Measurements from ENCODE around the gene ADGRA1. TPM values are rescaled to one million over a fixed set of nuclear protein-coding genes. Genes with fewer than 3 reads are reported as not detected.
A peak's percentile ranks its signal among the peaks of the same experiment; 100 is the strongest.

The ADGRA1 gene
- total RNA-seq, 1 donor from 2014 or later: 0.99 TPM

DNA sequence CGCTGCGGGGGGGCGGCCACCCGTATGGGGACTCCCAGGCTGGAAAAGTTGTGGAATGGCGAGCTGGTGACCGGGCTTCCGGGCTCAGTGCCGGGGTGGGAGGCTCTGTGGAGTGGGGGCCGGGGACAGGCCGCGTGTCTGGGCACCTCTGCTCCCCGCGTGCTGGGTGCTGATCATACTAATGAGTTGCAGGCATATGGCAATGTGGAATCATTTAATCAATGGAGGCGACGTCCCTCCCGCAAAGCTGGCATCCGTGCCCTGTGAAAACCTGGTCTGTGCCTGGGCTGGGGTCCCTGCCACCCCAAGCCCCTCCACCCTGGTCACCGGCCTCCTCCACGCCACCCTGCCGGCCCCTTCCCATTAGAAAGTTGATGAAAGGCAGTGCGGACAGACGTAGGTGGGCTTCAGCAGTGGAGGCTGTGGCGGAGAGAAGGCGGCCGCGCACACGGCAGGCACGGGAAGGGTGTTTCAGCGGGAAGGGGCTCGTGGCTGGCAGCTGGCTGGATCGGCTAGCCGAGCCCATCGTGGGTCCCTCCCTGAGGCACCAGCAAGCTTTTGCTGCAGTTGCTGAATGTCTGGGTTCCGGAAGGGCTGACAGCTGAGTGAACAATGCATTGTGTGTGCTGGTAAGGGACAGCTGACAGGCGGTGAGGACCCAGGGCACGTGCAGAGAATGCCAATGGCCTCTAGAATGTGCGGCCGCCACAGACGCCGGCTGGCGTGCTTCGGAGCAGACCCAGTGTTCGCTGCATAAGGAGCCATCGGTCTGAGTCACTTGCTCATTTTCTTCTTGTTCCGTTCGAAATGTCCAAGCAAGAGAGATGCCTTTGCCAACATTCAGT is 1.5 kb downstream of the ADGRA1 start:
- Mint-ChIP-seq H3K9me3 (no peaks in the 10 kb centered on the region), H3K4me3 (peak overlapping the region; percentile 47), H3K27ac (no peak overlapping the region), H3K4me1 (ENCODE audit: unreplicated experiment) (no peaks in the 10 kb centered on the region), H3K27me3 (peaks cover 72% of the 10 kb centered on the region), H3K36me3 (no peaks in the 10 kb centered on the region)
- no peak for DNase-seq (ENCODE audit: extremely low spot score, unreplicated experiment)
- TF ChIP-seq, protein P1, sequence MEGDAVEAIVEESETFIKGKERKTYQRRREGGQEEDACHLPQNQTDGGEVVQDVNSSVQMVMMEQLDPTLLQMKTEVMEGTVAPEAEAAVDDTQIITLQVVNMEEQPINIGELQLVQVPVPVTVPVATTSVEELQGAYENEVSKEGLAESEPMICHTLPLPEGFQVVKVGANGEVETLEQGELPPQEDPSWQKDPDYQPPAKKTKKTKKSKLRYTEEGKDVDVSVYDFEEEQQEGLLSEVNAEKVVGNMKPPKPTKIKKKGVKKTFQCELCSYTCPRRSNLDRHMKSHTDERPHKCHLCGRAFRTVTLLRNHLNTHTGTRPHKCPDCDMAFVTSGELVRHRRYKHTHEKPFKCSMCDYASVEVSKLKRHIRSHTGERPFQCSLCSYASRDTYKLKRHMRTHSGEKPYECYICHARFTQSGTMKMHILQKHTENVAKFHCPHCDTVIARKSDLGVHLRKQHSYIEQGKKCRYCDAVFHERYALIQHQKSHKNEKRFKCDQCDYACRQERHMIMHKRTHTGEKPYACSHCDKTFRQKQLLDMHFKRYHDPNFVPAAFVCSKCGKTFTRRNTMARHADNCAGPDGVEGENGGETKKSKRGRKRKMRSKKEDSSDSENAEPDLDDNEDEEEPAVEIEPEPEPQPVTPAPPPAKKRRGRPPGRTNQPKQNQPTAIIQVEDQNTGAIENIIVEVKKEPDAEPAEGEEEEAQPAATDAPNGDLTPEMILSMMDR (conservative IDR thresholded peaks at IDR 0.05): no peak

DNA sequence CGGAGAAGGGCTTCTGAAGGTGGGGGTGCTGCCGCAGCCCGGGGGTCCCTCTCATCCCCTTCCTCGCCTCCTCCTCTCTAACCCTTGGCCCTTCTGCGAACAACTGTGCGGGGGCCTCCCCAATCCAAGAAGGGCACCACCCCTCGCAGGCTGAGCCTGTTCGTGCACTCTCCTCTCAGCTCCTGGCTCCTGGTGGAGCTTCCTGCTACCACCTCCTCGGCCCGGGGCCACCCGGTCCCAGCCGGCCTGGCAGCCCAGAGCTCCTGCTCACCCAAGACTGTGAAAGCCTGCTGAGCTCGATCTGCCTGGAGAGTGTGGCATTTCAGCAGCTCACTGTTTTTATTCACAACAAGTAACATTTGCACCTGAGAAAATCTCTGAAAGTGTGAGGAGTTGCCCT is 2.4 kb downstream of the ADGRA1 start:
- TF ChIP-seq, protein P1 (conservative IDR thresholded peaks at IDR 0.05): no peak
- no peaks in the 10 kb centered on the region for H3K36me3 Mint-ChIP-seq
- no peak overlapping the region for H3K4me3 Mint-ChIP-seq
- no peak for DNase-seq (ENCODE audit: extremely low spot score, unreplicated experiment)
- no peaks in the 10 kb centered on the region for H3K9me3 Mint-ChIP-seq
- H3K4me1 Mint-ChIP-seq (ENCODE audit: unreplicated experiment): no peaks in the 10 kb centered on the region
- no peak overlapping the region for H3K27ac Mint-ChIP-seq
- H3K27me3 Mint-ChIP-seq: peaks cover 68% of the 10 kb centered on the region

DNA sequence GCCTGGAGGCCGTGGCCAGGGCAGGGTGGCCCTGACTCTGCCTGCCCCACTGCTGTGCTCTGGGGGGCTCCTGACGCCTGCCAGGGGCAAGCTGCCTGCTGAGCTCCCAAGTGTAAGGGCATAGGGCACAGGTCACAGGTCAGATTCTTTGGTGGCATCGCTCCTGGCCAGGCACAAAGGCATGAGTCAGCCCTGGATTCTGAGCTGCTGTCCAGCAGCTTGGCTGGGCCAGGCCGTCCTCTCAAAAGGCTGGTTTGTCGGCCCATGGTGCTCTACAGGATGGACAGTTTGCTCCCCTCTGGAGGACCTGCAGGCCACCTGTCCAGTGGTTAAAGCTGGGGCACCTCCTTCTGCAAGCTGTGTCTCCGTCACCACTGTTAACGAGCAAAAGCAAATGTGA is 2.9 kb downstream of the ADGRA1 start:
- Mint-ChIP-seq H3K27ac (no peak overlapping the region), H3K9me3 (no peaks in the 10 kb centered on the region), H3K27me3 (peaks cover 67% of the 10 kb centered on the region), H3K4me1 (ENCODE audit: unreplicated experiment) (no peaks in the 10 kb centered on the region), H3K36me3 (no peaks in the 10 kb centered on the region), H3K4me3 (no peak overlapping the region)
- TF ChIP-seq, protein P1 (conservative IDR thresholded peaks at IDR 0.05): no peak
- no peak for DNase-seq (ENCODE audit: extremely low spot score, unreplicated experiment)

DNA sequence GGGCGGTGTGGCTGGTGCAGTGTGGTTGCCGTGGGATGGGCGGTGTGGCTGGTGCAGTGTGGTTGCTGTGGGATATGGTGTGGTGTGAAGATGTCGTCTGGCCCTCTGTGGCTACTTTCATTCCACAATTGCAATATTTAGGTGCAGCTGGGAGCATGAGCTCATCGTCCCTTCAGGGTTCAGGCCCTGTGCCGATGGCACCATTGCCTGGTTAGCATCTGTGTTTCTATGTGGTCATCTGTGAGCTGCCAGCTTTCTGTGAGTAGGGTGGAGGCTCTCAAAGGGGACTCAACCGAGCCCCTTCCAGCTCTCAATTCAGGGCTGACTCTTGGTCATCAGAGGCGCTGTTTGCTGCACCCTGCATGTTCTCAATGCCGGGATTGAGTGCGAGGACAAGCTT is 3.6 kb downstream of the ADGRA1 start:
- Mint-ChIP-seq H3K4me3 (peak overlapping the region; percentile 19), H3K4me1 (ENCODE audit: unreplicated experiment) (no peaks in the 10 kb centered on the region), H3K9me3 (no peaks in the 10 kb centered on the region), H3K27ac (no peak overlapping the region), H3K36me3 (no peaks in the 10 kb centered on the region), H3K27me3 (peaks cover 64% of the 10 kb centered on the region)
- TF ChIP-seq, protein P1 (conservative IDR thresholded peaks at IDR 0.05): no peak
- no peak for DNase-seq (ENCODE audit: extremely low spot score, unreplicated experiment)

DNA sequence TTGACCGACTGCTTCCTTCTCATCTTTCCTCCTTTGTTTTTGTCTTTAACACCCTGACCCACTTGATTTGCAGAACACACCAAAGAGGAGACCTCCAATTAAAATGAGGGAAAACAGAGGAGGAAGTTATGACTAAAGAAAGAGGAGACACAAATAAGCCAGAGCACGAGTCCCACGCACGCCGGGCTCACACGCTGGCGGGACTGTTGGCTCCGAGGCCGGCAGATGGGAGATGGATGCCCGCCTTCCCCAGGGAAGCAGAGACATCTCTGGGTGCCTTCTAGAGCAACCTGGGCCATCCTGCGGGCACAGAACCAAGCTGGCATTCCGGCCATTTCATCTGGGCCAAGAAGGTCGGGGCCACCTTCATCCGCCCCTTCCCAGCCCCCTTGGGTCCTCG is 5.6 kb downstream of the ADGRA1 start:
- TF ChIP-seq, protein P1 (conservative IDR thresholded peaks at IDR 0.05): no peak
- no peak for DNase-seq (ENCODE audit: extremely low spot score, unreplicated experiment)
- no peaks in the 10 kb centered on the region for H3K9me3 Mint-ChIP-seq
- H3K27ac Mint-ChIP-seq: no peak overlapping the region
- peaks cover 55% of the 10 kb centered on the region for H3K27me3 Mint-ChIP-seq
- no peaks in the 10 kb centered on the region for H3K36me3 Mint-ChIP-seq
- H3K4me1 Mint-ChIP-seq (ENCODE audit: unreplicated experiment): no peaks in the 10 kb centered on the region
- H3K4me3 Mint-ChIP-seq: no peak overlapping the region

Measured in type B pancreatic cell (in vitro differentiated cells).